Erythroblast (primary cell): Measurements from ENCODE around the gene SCLY.

Source experiments
- GATA1 ChIP-seq: IDR thresholded peaks from 2 replicates; pipeline ENCODE4 v1.6.1; 2011; ENCODE audit warnings: low read depth, mild to moderate bottlenecking, control low read depth, low read length, moderate library complexity
- POLR2A ChIP-seq: IDR thresholded peaks from 2 replicates; pipeline ENCODE4 v1.6.1; 2011; ENCODE audit warnings: mild to moderate bottlenecking, low read length

DNA sequence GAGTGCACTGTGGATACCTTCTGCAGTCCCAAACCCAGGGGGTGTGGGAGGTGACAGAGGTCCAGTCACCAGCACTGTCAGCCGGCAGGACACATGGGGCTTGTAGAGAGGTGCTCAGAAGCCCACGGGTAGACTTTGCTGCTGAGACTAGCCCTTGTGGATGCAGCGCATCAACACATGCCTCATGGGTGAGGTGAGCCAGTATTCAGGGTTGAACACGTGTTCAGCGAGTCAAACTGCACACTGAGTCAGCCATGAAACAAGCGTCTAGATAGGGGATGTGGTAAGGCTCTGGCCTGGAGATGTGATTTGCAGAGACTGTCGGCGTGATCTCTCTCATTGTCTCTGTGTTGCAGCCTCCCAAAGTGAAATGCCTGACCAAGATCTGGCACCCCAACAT, 35.8 kb upstream of the SCLY start:
- no peak for TF ChIP-seq POLR2A
- TF ChIP-seq GATA1, result no peak
